Tongue (tissue), 2 donors: ENCODE data around the gene METTL18. TPM values are rescaled to one million over a fixed set of nuclear protein-coding genes. Genes with fewer than 3 reads are reported as not detected.

Experiments
- DNase-seq: peaks from one replicate; pipeline ENCODE4 v3.0.0-alpha.2; 2015
- total RNA-seq: library from RNA; depleted of rRNA; stranded (reverse); fragments of >200 nt; gene quantifications from one replicate; pipeline ENCODE4 v1.2.3, GENCODE V29; 2014

METTL18 gene
- total RNA-seq, 1 donor from 2014 or later = 4.9 TPM

DNA sequence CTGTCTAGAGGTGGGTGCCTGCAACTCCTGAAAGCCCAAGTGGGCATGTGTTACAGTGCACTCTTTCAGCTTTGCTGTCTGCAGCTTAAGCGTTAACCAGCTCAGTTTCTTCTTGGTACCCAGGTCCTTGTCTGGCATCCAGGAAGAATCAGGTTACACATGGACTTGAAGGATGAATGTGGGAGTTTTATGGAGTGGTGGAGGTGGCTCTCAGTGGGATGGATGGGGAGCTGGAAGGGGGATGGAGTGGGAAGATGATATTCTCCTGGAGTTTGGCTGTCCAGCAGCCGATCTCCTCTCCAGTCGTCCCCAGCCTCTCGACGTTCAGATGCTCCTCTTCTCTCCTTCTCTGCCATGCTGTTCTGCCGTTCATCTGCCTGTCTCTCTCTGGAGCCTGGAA, 9.4 kb downstream of the METTL18 start:
- DNase-seq = no peak

DNA sequence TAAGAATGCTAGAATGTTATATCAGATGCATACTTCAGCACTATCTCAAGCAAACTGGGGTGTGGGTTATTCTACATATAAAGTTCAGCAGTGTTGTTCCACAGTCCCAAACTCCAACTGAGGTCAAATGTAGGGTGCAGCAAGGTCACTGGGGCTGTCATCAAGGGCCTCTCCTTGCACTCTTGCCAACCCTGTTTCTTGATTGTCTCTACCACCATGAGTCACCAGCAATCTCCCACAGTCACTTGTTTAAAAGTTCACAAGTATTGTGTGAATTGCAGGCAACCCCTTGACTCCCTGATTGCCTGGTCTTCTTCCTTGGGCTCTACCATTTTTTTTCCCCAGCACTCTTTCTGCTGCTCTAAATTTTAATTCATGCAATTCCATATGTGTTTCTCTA, 10.6 kb downstream of the METTL18 start:
- DNase-seq = no peak

DNA sequence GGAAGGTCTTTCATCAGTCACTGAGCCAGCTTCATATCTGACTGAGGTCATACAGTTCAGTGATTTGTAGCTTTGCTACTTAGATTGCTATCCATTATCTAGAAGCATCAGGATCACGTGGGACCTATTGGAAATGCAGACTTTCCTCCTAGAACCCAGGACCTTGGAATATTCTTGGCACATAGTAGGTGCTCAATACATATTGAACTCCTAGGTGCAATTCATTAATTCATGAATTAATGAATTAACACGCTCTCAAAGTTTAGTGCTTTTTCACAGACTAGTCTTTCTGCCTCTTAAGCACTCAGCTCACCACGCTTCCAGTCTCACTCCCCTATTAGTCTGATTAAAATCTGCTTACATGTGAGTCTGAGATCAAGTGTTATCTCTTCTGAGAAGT, 12.1 kb downstream of the METTL18 start:
- no peak for DNase-seq

DNA sequence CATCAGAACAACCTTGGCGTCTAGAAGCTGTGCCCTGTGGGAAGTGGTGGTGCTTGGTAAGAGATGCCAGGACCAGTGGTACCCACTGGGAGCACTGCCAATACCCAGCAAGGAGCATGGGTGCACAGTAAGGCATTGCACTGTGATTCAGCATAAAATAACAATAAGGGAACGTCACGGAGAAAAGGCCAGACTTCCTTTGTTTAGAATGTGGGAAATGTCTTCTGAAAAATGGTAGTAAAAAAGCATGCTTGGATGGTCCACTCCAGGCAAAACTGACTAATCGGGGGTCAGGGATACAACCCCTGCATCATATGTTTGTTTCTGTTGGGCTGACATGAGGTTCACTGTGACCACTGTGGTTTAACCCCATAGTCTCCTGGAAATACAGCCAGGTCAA, 14.7 kb downstream of the METTL18 start:
- DNase-seq = no peak

GRCh38 chr1:169779150-169779549, 15.6 kb downstream of the METTL18 start:
- no peak for DNase-seq

GRCh38 chr1:169776440-169776839, 18.3 kb downstream of the METTL18 start:
- DNase-seq = no peak

DNA sequence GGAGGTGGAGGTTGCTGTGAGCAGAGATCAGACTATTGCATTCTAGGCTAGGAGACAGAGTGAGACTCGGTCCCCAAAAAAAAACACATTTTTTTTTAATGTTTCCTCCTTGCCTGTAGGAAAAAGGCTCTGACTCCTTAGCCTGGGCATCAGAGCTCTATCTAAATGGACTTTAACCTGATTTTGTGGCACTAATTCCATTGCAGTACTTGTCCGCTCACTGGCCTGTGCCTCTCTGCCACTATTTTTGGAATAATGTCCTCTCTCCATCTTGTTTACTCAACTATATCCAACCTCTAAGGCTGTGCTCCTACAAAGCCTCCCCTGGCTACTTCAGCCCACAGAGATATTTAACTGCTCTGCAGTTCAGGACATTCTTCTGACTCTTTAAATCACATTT, 26.5 kb downstream of the METTL18 start:
- DNase-seq = no peak

GRCh38 chr1:169765580-169766331, 29.0 kb downstream of the METTL18 start:
- no peak for DNase-seq

DNA sequence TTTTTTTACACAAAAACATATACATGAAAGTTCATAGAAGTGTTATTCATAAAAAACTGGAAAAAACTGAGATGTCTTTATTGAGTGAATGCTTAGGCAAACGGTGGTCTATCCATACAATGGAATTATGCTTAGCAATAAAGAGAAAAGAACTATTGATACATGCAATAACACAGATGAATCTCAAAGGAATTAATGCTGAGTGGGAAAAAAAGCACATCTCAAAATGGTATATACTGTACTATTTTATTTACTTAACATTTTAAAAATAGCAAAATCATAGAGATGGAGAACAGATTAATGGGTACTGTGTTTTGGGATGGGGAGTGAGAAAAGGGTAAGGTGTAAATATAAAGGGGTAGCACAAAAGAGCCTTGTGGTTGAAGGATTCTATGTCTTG, 29.8 kb downstream of the METTL18 start:
- DNase-seq = no peak

GRCh38 chr1:169762699-169763098, 32.0 kb downstream of the METTL18 start:
- no peak for DNase-seq

DNA sequence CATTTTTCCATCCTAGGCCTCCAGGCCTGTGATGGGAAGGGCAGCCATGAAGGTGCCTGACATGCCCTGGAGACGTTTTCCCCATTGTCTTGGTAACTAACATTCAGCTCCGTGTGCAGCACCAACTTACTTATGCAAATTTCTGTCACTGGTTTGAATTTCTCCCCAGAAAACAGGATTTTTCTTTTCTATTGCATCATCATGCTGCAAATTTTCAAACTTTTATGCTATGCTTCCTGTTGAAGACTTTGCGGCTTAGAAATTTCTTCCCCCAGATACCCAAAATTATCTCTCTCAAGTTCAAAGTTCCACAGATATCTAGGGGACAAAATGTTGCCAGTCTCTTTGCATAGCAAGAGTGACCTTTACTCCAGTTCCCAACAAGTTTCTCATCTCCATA, 35.7 kb downstream of the METTL18 start:
- no peak for DNase-seq

DNA sequence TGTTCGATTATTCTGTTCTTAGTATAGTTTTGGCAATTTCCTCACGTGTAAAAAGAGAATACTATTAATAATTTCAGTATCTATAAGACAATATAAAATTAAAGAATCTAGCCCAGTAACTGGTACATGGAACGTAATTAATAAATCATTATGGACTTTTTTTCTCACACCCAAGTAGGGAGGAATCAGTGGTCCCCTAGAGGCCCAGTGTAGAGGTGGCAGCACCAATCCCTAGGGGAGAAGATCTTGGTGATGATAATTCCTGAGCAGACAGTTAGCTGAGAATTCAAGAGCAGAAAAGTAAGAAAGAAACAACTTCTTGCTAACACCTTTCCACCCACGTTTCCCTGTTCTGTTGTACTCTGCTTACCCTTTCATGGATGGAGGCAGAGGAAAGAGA, 41.2 kb downstream of the METTL18 start:
- DNase-seq = no peak

GRCh38 chr1:169750041-169750440, 44.7 kb downstream of the METTL18 start:
- no peak for DNase-seq

DNA sequence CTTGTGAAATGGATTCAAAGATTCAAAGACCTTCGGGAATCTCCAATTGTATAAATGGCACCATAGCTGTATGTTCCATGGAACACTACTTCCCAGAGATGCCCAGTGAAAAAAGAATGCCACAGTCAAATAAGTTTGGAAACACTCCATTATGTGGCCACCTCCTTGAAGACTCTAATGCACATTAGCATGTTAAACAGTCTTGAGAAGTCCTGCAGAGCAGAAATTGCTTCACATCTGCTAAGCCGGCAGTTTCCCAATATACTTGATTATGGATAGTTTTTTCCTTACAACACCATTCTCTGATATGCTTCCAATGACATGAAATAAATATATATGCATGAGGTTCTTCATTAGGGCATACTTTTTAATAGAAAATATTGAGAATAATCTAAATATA, 48.2 kb downstream of the METTL18 start:
- no peak for DNase-seq

DNA sequence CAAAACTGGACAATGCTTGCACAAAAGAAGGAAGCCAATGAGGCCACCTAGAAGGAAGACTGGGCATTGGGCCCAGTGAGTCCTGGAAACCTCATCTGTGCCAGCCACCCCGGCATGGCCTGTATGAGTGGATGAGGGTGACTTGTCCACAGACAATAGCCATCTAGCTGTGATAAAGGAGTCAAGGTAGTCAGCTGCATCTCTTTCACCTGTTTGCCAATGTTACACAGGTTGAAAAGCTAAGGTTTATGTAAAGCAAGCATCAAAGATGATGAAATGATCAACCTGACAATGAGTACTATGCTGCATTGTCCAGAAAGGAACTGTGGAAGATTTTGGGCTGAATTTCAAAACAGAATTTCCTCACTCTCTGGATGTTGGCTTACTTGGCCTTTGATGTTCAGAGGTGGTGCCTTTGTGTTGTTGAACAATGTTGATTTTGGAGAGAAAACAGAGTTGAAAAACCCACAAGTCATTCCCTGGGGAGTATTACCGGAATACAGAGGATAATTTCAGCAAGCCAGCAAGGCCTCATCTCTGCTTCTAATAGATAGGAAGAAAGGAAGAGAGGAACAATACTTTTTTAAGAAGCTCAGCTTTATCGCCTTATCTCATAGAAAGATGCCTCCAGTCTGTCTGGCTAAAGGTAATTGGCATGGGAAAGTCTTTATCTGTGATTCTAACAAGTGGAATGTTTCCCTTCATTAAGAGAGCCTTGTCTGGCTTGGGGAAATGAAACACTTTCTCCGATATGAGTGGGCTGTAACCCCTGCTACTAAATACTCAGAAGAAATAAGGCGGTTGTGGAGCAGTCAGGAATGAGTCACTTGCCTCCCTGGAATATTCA, 49.5 kb downstream of the METTL18 start:
- DNase-seq = no peak

Other genes with a start within 250 kb of the METTL18 start
- 0.62 TPM for gene F5, start 208.4 kb downstream of the METTL18 start, total RNA-seq
- gene SELP, start 164.8 kb downstream of the METTL18 start, total RNA-seq = 7.2 TPM
- gene SELL, start 83.3 kb downstream of the METTL18 start, total RNA-seq = 4.3 TPM
- gene SELE, start 60.8 kb downstream of the METTL18 start, total RNA-seq = 9.9 TPM
- gene SCYL3, start 99.0 kb upstream of the METTL18 start, total RNA-seq = 10.7 TPM